ENCODE data around the gene PGGT1B. TPM values are rescaled to one million over a fixed set of nuclear protein-coding genes. Genes with fewer than 3 reads are reported as not detected.

The PGGT1B gene
- total and polyA plus RNA-seq, 9 of the 15 experiments (the other 6 are each of a cell fraction or from before 2014, with no cell fraction given), result 5.3 to 33.7 (median 19.8) TPM

- no peak for TF ChIP-seq NKRF (IDR thresholded peaks at IDR 0.05; ENCODE audit: borderline replicate concordance)
- TF ChIP-seq PHTF2 (CRISPR knock-in tag; IDR thresholded peaks at IDR 0.05), result no peak
- TF ChIP-seq KHSRP (IDR thresholded peaks at IDR 0.05), result no peak
- no peak for TF ChIP-seq KLF10 (CRISPR knock-in tag; IDR thresholded peaks at IDR 0.05)
- TF ChIP-seq TARDBP (IDR thresholded peaks at IDR 0.05), result peak; percentile 23; the same call in 1 of the 2 replicates
- TF ChIP-seq KAT2B (IDR thresholded peaks at IDR 0.05; ENCODE audit: low read depth, low read length), result no peak
- no peak for TF ChIP-seq MLX (CRISPR knock-in tag; conservative IDR thresholded peaks at IDR 0.05)
- no peak for TF ChIP-seq ERF (CRISPR knock-in tag; IDR thresholded peaks at IDR 0.05)
- TF ChIP-seq THRB (CRISPR knock-in tag; conservative IDR thresholded peaks at IDR 0.05), result no peak
- no peak for TF ChIP-seq MECOM (CRISPR knock-in tag; IDR thresholded peaks at IDR 0.05)
- TF ChIP-seq E2F4 (CRISPR knock-in tag; IDR thresholded peaks at IDR 0.05; ENCODE audit: low read depth), result no peak
- TF ChIP-seq CHD4 (IDR thresholded peaks at IDR 0.05; ENCODE audit: insufficient read depth, insufficient replicate concordance, low read depth, low read length, poor library complexity, severe bottlenecking), result no peak
- TF ChIP-seq ZNF717 (CRISPR knock-in tag; IDR thresholded peaks at IDR 0.05), result no peak
- no peak for TF ChIP-seq ZNF395 (CRISPR knock-in tag; IDR thresholded peaks at IDR 0.05)
- TF ChIP-seq E4F1 (CRISPR knock-in tag; IDR thresholded peaks at IDR 0.05; ENCODE audit: borderline replicate concordance), result no peak
- no peak for TF ChIP-seq ZNF24 (IDR thresholded peaks at IDR 0.05)
- peak; percentile 40; the same call in 1 of the 2 replicates for TF ChIP-seq E2F1 (CRISPR knock-in tag; IDR thresholded peaks at IDR 0.05)
Observed at GRCh38 chr5:115169487-115170133, 93.1 kb downstream of the PGGT1B start, which contains the start of gene TRIM36 (continued).
